Stimulated activated CD4-positive, alpha-beta T cell treated with anti-CD3 and anti-CD28 coated beads, Interleukin-12 subunit alpha, Interleukin-12 subunit beta, amount 100 ng/mL, for 24 hours (primary cell): ENCODE results near the gene ARHGAP23.
"Not testable (repeated sequence)": the region's sequence is repeated elsewhere in the genome, so short reads cannot be mapped to it uniquely, and the experiment has no call there.

Source experiments
- DNase-seq, 2 experiments: peaks; one replicate each; pipeline ENCODE4 v3.0.0-alpha.2; 2020; ENCODE audit warnings: low read depth in 2 of 2

ARHGAP23 gene

GRCh38 chr17:38528141-38528540 is 99.9 kb downstream of the ARHGAP23 start:
- DNase-seq = not testable (repeated sequence)

GRCh38 chr17:38530856-38531255 is 102.6 kb downstream of the ARHGAP23 start:
- not testable (repeated sequence) for DNase-seq

- not testable (repeated sequence) for DNase-seq
Measured at GRCh38 chr17:38531761-38532160, 103.5 kb downstream of the ARHGAP23 start.

GRCh38 chr17:38532451-38532850 is 104.2 kb downstream of the ARHGAP23 start:
- no peak for DNase-seq

GRCh38 chr17:38533241-38533640 is 105.0 kb downstream of the ARHGAP23 start:
- DNase-seq = no peak

GRCh38 chr17:38533866-38534497 is 105.7 kb downstream of the ARHGAP23 start:
- no peak for DNase-seq

- no peak for DNase-seq
Measured at GRCh38 chr17:38534498-38534885, 106.2 kb downstream of the ARHGAP23 start.

- no peak for DNase-seq
Measured at GRCh38 chr17:38535886-38536285, 107.6 kb downstream of the ARHGAP23 start.

GRCh38 chr17:38536661-38537060 is 108.4 kb downstream of the ARHGAP23 start:
- no peak for DNase-seq

GRCh38 chr17:38538906-38539305 is 110.6 kb downstream of the ARHGAP23 start:
- DNase-seq = no peak

GRCh38 chr17:38539386-38539785 is 111.1 kb downstream of the ARHGAP23 start:
- DNase-seq = no peak

- DNase-seq = no peak
Measured at GRCh38 chr17:38540514-38541045, 112.3 kb downstream of the ARHGAP23 start.

GRCh38 chr17:38541281-38541680 is 113.0 kb downstream of the ARHGAP23 start:
- no peak for DNase-seq

GRCh38 chr17:38542286-38542685 is 114.0 kb downstream of the ARHGAP23 start:
- DNase-seq = no peak

GRCh38 chr17:38543403-38544174 is 115.3 kb downstream of the ARHGAP23 start:
- DNase-seq = no peak

GRCh38 chr17:38544175-38544838 is 116.0 kb downstream of the ARHGAP23 start:
- no peak for DNase-seq

GRCh38 chr17:38544839-38545209 is 116.6 kb downstream of the ARHGAP23 start:
- no peak for DNase-seq

- DNase-seq = no peak
Measured at GRCh38 chr17:38545531-38546225, 117.4 kb downstream of the ARHGAP23 start.

GRCh38 chr17:38546396-38546795 is 118.1 kb downstream of the ARHGAP23 start:
- DNase-seq = no peak

- DNase-seq = no peak
Measured at GRCh38 chr17:38547444-38547843, 119.2 kb downstream of the ARHGAP23 start.

GRCh38 chr17:38549285-38549684 is 121.0 kb downstream of the ARHGAP23 start:
- no peak for DNase-seq

- DNase-seq = no peak
Measured at GRCh38 chr17:38550661-38551060, 122.4 kb downstream of the ARHGAP23 start.
